WI38 (cell line): Measurements from ENCODE around the gene BEND5.

ENCODE experiments used
- H3K4me3 ChIP-seq: 2 replicates; pipeline ENCODE4 v1.5.1; 2011; ENCODE audit warnings: low read depth, mild to moderate bottlenecking, control low read depth, low read length
- TF ChIP-seq, protein P1 (sequence below): IDR thresholded peaks from 2 replicates; pipeline ENCODE4 v1.5.1; 2012; ENCODE audit warnings: low read depth, mild to moderate bottlenecking, control low read depth, low read length

BEND5 gene

GRCh38 chr1:48693674-48694320 lies 82.9 kb downstream of the BEND5 start:
- H3K4me3 ChIP-seq, result no peak overlapping the region
- TF ChIP-seq, protein P1, sequence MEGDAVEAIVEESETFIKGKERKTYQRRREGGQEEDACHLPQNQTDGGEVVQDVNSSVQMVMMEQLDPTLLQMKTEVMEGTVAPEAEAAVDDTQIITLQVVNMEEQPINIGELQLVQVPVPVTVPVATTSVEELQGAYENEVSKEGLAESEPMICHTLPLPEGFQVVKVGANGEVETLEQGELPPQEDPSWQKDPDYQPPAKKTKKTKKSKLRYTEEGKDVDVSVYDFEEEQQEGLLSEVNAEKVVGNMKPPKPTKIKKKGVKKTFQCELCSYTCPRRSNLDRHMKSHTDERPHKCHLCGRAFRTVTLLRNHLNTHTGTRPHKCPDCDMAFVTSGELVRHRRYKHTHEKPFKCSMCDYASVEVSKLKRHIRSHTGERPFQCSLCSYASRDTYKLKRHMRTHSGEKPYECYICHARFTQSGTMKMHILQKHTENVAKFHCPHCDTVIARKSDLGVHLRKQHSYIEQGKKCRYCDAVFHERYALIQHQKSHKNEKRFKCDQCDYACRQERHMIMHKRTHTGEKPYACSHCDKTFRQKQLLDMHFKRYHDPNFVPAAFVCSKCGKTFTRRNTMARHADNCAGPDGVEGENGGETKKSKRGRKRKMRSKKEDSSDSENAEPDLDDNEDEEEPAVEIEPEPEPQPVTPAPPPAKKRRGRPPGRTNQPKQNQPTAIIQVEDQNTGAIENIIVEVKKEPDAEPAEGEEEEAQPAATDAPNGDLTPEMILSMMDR, result no peak

DNA sequence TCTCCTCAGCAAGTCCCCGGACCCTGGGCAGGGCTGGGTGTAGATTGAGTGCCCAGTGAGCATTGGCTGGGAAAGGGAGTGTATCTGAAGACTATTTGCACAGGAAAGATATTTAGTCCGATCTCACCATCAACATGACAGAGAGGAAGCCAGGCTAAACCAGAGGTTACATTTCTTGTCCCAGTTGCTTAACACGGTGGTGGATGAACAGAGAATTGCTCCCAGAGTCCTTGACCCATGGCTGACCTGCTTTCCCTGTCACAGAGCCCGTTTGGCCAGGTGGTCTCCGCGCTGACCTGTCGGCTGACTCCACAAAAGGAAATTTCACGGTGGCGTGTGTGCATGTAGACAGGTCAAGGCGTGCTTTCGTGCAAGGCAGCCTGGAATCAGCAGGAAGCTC lies 83.5 kb downstream of the BEND5 start:
- H3K4me3 ChIP-seq, result no peak overlapping the region
- TF ChIP-seq, protein P1, result no peak

- TF ChIP-seq, protein P1, result no peak
- no peak overlapping the region for H3K4me3 ChIP-seq
These were observed 84.5 kb downstream of the BEND5 start for GRCh38 chr1:48692235-48692634.

GRCh38 chr1:48691429-48692001 lies 85.2 kb downstream of the BEND5 start:
- TF ChIP-seq, protein P1, result no peak
- no peak overlapping the region for H3K4me3 ChIP-seq

DNA sequence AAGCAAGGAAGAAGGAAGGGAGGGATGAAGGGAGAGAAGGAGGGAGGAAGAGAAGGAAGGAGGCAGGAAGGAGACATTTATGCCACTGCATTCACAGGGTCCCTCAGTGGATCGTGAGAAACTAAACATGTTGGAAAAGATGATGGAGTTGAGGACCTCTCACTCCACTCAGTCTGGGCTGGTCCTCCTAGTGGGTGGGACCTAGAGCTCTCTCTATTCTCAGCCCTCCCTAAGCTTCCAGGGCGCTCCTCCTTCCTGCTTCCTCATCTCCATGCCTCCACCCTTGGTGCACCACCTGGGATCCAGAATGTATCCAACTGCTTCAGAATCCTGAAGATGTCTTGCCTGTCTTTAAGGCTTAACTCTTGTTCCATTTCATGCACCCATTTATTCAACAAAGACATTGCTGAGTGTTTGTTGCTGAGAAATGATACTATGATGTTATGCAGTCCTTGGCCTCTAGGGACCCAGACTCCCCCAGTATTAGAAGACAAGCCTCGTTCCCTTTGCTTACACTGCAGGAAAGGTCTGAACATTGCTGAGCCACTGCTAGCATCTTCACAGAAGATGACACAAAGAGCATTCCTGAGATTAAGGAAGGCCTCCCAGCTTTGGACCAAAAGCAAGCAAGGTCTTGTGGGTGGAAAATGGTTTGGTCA lies 88.5 kb downstream of the BEND5 start:
- H3K4me3 ChIP-seq, result no peak overlapping the region
- TF ChIP-seq, protein P1, result no peak

DNA sequence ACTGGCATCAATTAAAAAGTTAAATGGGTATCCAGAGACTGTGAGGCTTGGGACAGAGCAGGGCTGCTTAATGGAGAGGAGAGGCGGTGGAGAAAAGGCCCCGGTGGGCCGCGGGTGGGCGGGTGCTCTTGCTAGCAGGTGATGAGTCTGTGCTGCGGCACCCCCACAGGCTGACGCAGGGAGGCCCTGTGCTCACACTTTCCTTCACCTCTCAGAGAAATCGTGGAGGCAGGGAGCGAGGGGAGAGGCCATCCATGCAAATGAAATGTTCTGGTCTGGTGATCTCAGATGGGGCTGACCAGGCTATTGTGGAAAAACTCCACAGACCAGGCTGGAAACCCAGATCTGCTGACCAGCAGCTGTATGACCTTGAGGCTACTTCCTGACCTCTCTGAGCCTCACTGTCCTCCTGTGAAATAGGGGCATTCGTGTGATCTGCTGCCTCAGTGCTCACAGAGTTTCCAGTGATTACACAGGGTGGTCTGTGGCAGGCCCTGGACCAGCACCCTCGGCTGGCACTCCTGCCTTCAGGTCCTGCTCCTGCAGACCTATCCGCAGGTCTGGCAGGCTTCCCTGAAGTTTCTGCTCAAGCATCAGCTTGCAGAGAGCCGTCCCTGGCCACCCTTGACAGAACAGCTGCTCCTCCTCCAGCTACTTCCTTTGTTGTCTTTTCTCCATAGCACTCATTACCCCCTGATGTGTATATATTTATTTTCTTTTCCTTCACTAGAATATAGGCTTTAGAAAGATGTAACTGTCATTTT lies 89.2 kb downstream of the BEND5 start:
- TF ChIP-seq, protein P1, result no peak
- no peak overlapping the region for H3K4me3 ChIP-seq

DNA sequence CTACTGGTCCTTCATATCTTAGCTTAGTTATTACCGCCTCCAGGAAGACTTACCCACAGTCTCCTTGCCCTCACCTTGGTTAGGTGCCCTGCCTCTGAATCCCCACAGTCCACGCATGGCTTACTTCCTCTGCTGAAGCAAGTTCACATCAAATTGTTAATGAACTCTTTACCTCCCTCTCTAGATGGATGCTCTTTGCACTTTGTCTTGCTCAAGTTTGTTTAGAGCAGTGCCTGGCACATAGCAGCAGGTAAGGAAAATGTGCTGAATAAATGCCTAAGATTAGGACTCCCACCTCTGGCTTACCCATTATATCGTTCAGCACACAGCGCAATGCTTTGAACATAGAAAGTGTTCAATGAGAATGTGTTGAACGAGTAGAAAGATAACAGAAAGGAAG lies 90.5 kb downstream of the BEND5 start:
- TF ChIP-seq, protein P1, result no peak

More for the DNA sequence above, 90.5 kb downstream of the BEND5 start:
- no peak overlapping the region for H3K4me3 ChIP-seq
